Kidney glomerular epithelial cell (primary cell): Measurements from ENCODE around the gene SDC1.

Experiments
- DNase-seq: peaks from one replicate; lab custom pipeline; 2025; lab: John Stamatoyannopoulos, UW

Gene SDC1

GRCh38 chr2:20184067-20184938 is 40.6 kb downstream of the SDC1 start:
- DNase-seq = peak; percentile 54

- DNase-seq = no peak
Observed at GRCh38 chr2:20183373-20183772, 41.6 kb downstream of the SDC1 start.

- no peak for DNase-seq
Observed at GRCh38 chr2:20182241-20182931, 42.5 kb downstream of the SDC1 start.

- DNase-seq = no peak
Observed at GRCh38 chr2:20181761-20182160, 43.2 kb downstream of the SDC1 start.

GRCh38 chr2:20180676-20181648 is 44.0 kb downstream of the SDC1 start:
- no peak for DNase-seq

GRCh38 chr2:20179755-20180594 is 45.0 kb downstream of the SDC1 start:
- peak; percentile 58 for DNase-seq

GRCh38 chr2:20179466-20179754 is 45.5 kb downstream of the SDC1 start:
- peak; percentile 58 for DNase-seq

- no peak for DNase-seq
Observed at GRCh38 chr2:20178666-20179465, 46.1 kb downstream of the SDC1 start.

GRCh38 chr2:20178249-20178607 is 46.7 kb downstream of the SDC1 start:
- no peak for DNase-seq

GRCh38 chr2:20177556-20178248 is 47.2 kb downstream of the SDC1 start:
- DNase-seq = no peak

- no peak for DNase-seq
Observed at GRCh38 chr2:20176760-20177159, 48.2 kb downstream of the SDC1 start.

- no peak for DNase-seq
Observed at GRCh38 chr2:20175931-20176330, 49.0 kb downstream of the SDC1 start.

- no peak for DNase-seq
Observed at GRCh38 chr2:20175267-20175666, 49.7 kb downstream of the SDC1 start.

- DNase-seq = no peak
Observed at GRCh38 chr2:20174410-20174809, 50.5 kb downstream of the SDC1 start.

GRCh38 chr2:20173496-20174402 is 51.2 kb downstream of the SDC1 start:
- no peak for DNase-seq

- no peak for DNase-seq
Observed at GRCh38 chr2:20173064-20173463, 51.9 kb downstream of the SDC1 start.

- no peak for DNase-seq
Observed at GRCh38 chr2:20172273-20173055, 52.5 kb downstream of the SDC1 start.

GRCh38 chr2:20171445-20171977 is 53.4 kb downstream of the SDC1 start:
- no peak for DNase-seq
